Measurements from ENCODE around the gene COBLL1. TPM values are rescaled to one million over a fixed set of nuclear protein-coding genes. Genes with fewer than 3 reads are reported as not detected.
A peak's percentile ranks its signal among the peaks of the same experiment; 100 is the strongest.

Gene COBLL1
- total RNA-seq, 1 donor from 2014 or later: 1.0 TPM

DNA sequence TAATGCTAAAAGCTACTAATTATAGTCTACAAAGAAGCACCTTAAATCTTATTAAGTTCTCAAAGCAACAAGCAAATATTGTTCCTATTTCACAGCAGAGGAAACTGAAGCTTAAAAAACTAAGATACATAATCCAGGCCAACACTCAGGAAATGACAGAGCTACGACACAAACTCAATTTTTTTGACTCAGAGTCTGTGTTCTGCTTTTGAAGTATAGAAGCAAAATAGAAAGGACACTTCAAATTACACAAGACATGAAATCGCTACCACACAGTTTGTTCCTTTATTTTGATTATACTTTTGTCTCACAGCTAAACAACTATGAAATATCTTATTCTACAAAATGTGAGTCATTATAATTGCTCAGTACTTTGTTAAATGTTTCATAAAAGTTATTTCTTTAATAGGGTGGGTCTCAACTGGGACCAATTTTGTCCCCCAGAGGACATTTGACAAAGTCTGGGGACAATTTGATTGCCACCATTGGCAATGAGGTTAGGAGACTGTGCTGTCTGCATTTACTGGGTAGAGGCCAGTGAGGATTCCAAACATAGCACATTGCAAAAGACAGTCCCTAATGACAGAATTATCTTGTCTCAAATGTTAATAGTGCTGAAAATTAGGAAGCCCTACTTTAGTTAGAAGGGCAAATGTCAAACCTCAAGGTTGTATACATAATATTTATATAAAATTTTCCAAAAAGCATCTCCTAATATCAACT lies 118.8 kb downstream of the COBLL1 start:
- no peak overlapping the region for H3K4me3 ChIP-seq
- no peak overlapping the region for H3K27ac Mint-ChIP-seq
- TF ChIP-seq, protein P1, sequence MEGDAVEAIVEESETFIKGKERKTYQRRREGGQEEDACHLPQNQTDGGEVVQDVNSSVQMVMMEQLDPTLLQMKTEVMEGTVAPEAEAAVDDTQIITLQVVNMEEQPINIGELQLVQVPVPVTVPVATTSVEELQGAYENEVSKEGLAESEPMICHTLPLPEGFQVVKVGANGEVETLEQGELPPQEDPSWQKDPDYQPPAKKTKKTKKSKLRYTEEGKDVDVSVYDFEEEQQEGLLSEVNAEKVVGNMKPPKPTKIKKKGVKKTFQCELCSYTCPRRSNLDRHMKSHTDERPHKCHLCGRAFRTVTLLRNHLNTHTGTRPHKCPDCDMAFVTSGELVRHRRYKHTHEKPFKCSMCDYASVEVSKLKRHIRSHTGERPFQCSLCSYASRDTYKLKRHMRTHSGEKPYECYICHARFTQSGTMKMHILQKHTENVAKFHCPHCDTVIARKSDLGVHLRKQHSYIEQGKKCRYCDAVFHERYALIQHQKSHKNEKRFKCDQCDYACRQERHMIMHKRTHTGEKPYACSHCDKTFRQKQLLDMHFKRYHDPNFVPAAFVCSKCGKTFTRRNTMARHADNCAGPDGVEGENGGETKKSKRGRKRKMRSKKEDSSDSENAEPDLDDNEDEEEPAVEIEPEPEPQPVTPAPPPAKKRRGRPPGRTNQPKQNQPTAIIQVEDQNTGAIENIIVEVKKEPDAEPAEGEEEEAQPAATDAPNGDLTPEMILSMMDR (IDR thresholded peaks at IDR 0.05): no peak
- TF ChIP-seq EZH2phosphoT487 (IDR thresholded peaks at IDR 0.05) (no peak), EZH2 (IDR thresholded peaks at IDR 0.05) (no peak)

DNA sequence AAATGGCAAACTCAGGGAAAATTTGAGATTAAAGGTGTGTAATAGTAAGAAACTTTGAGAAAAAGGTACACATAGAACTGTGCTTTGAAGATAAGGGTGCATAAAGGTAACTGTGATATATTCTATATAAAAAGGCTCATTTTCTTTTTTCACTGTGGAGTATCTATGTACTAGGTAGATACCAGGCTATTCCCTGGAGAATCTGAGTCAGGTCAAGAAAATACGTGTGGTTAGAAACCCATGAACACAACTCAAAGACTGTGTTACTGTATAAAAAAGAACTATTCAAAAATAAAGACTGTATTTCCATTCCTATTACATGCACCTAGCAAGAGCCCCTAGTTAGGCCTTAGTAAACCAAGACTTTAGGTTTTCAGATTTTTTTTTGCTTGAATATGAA lies 120.2 kb downstream of the COBLL1 start:
- no peaks in the 10 kb centered on the region for H3K36me3 ChIP-seq
- H3K4me2 ChIP-seq: no peak overlapping the region
- no peak for DNase-seq (ENCODE audit: low spot score)
- Mint-ChIP-seq H3K4me1 (peaks cover 40% of the 10 kb centered on the region), H3K4me3 (no peak overlapping the region), H3K27ac (peak overlapping the region; percentile 15), H3K36me3 (no peaks in the 10 kb centered on the region), H3K27me3 (ENCODE audit: insufficient read depth, low read depth) (no peaks in the 10 kb centered on the region), H3K9me3 (no peaks in the 10 kb centered on the region)
- H3K79me2 ChIP-seq (ENCODE audit: low read depth): no peaks in the 10 kb centered on the region
- H3F3A ChIP-seq (ENCODE audit: low read depth): no peaks in the 10 kb centered on the region
- H3K27ac ChIP-seq: no peak overlapping the region
- H2AFZ ChIP-seq (replicated peaks): no peak overlapping the region
- H3K9me3 ChIP-seq (ENCODE audit: low read depth): no peaks in the 10 kb centered on the region
- no peak overlapping the region for H3K4me3 ChIP-seq
- no peaks in the 10 kb centered on the region for H4K20me1 ChIP-seq (ENCODE audit: low read depth)
- no peak overlapping the region for H3K9ac ChIP-seq
- TF ChIP-seq, protein P1 (IDR thresholded peaks at IDR 0.05): no peak
- TF ChIP-seq EZH2 (IDR thresholded peaks at IDR 0.05) (no peak), EZH2phosphoT487 (IDR thresholded peaks at IDR 0.05) (no peak)
- H3K27me3 ChIP-seq: no peaks in the 10 kb centered on the region
- no peaks in the 10 kb centered on the region for H3K4me1 ChIP-seq

More for the DNA sequence above, 118.8 kb downstream of the COBLL1 start:
- H3K36me3 Mint-ChIP-seq: no peaks in the 10 kb centered on the region
- Histone ChIP-seq H3K4me1 (no peaks in the 10 kb centered on the region), H2AFZ (replicated peaks) (no peak overlapping the region), H3K27me3 (no peaks in the 10 kb centered on the region), H3K27ac (no peak overlapping the region), H3F3A (ENCODE audit: low read depth) (no peaks in the 10 kb centered on the region), H3K9me3 (ENCODE audit: low read depth) (no peaks in the 10 kb centered on the region), H3K36me3 (no peaks in the 10 kb centered on the region), H3K4me2 (no peak overlapping the region), H3K9ac (no peak overlapping the region), H3K79me2 (ENCODE audit: low read depth) (no peaks in the 10 kb centered on the region), H4K20me1 (ENCODE audit: low read depth) (no peaks in the 10 kb centered on the region)
- peaks cover 40% of the 10 kb centered on the region for H3K4me1 Mint-ChIP-seq
- DNase-seq (ENCODE audit: low spot score): no peak
- H3K27me3 Mint-ChIP-seq (ENCODE audit: insufficient read depth, low read depth): no peaks in the 10 kb centered on the region
- no peaks in the 10 kb centered on the region for H3K9me3 Mint-ChIP-seq
- no peak overlapping the region for H3K4me3 Mint-ChIP-seq

DNA sequence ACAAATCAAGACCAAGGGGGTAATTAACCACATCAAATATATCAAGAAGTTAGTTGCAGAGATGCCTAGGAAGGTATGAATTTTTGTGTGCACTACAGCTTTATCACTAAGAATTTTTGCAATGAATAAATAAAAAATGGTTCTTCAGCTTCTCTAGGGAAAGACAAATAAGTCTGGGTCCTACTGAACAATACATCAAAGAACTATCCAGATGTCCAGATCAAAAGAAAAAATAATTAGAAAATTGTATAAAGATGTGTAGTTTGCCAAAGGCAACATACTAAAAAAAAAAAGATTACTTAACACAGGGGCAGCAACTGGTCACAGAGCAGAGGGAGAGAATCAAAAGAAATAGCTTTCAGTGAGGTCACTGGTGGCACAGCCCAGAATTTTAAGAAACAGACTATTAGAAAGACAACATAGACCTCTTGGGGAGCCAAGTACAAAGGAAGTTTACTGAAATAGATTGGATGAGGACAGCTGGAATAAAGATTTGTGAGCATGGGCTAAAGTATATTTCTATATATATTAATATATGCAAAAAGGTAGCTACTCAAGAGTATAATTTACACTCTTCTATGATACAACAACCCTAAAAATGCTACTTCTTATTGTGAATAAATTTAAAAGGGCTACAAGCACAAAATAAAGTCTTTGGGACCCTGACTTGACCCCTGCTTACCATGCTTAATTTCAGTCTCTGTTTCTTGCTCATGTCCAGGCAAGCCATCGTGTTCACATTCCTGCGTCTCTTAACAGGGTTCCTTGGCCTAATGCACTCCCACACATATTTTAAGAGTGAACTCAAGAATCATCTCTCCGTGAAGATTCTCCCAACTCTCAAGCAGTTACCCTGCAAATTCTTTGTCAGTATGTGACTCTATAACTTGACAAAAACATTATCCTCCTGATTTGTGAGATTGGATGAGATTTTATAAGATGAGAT lies 121.4 kb downstream of the COBLL1 start:
- peak overlapping the region; percentile 15 for H3K4me3 Mint-ChIP-seq
- no peak overlapping the region for H3K4me3 ChIP-seq
- no peaks in the 10 kb centered on the region for H3K27me3 Mint-ChIP-seq (ENCODE audit: insufficient read depth, low read depth)
- H3K79me2 ChIP-seq (ENCODE audit: low read depth): no peaks in the 10 kb centered on the region
- H3K9ac ChIP-seq: no peak overlapping the region
- no peaks in the 10 kb centered on the region for H3K36me3 Mint-ChIP-seq
- H3K9me3 Mint-ChIP-seq: no peaks in the 10 kb centered on the region
- no peaks in the 10 kb centered on the region for H3K27me3 ChIP-seq
- peaks cover 40% of the 10 kb centered on the region for H3K4me1 Mint-ChIP-seq
- H3K4me1 ChIP-seq: no peaks in the 10 kb centered on the region
- H3K9me3 ChIP-seq (ENCODE audit: low read depth): no peaks in the 10 kb centered on the region
- TF ChIP-seq EZH2 (IDR thresholded peaks at IDR 0.05): no peak
- TF ChIP-seq, protein P1 (IDR thresholded peaks at IDR 0.05): no peak
- TF ChIP-seq EZH2phosphoT487 (IDR thresholded peaks at IDR 0.05): no peak
- H3F3A ChIP-seq (ENCODE audit: low read depth): no peaks in the 10 kb centered on the region
- peak overlapping the region; percentile 96 for H3K27ac Mint-ChIP-seq
- no peak for DNase-seq (ENCODE audit: low spot score)
- H3K27ac ChIP-seq: no peak overlapping the region
- H3K36me3 ChIP-seq: no peaks in the 10 kb centered on the region
- H3K4me2 ChIP-seq: no peak overlapping the region
- H4K20me1 ChIP-seq (ENCODE audit: low read depth): no peaks in the 10 kb centered on the region
- no peak overlapping the region for H2AFZ ChIP-seq (replicated peaks)

All from neural progenitor cell (in vitro differentiated cells).